Mucosa of rectum (tissue), 2 donors: Measurements from ENCODE around the gene IFNLR1.

ENCODE experiments used
- H3K27ac ChIP-seq, 2 donors: one replicate each; pipeline ENCODE4 v1.7.0; 2013; ENCODE audit warnings: inconsistent platforms in 2 of 2, low read depth in 2 of 2, low read length in 2 of 2
- H3K27me3 ChIP-seq, 2 donors: one replicate each; pipeline ENCODE4 v1.7.0; 2013; ENCODE audit warnings: low read length in 2 of 2; ENCODE audit not compliant: control insufficient read depth in 2 of 2, insufficient read depth in 2 of 2
- H3K36me3 ChIP-seq, 2 donors: one replicate each; pipeline ENCODE4 v1.7.0; 2013; ENCODE audit warnings: low read length in 2 of 2; ENCODE audit not compliant: control insufficient read depth in 2 of 2, insufficient read depth in 2 of 2
- H3K4me1 ChIP-seq, 2 donors: one replicate each; pipeline ENCODE4 v1.7.0; 2013; ENCODE audit warnings: low read length in 2 of 2, mild to moderate bottlenecking in 1 of 2; ENCODE audit not compliant: control insufficient read depth in 2 of 2, insufficient read depth in 2 of 2
- H3K4me3 ChIP-seq, 2 donors: one replicate each; pipeline ENCODE4 v1.7.0; 2013; ENCODE audit warnings: low read length in 2 of 2
- H3K9ac ChIP-seq, 2 donors: one replicate each; pipeline ENCODE4 v1.7.0; 2013; ENCODE audit warnings: low read length in 2 of 2, low read depth in 1 of 2, mild to moderate bottlenecking in 1 of 2
- H3K9me3 ChIP-seq, 2 donors: one replicate each; pipeline ENCODE4 v1.7.0; 2013; ENCODE audit warnings: low read length in 2 of 2; ENCODE audit not compliant: control insufficient read depth in 2 of 2
- donor health status: healthy.
- donor health status: Normal muscosa, but diverticular disease.

Gene IFNLR1

GRCh38 chr1:24118410-24119242 is 68.5 kb downstream of the IFNLR1 start:
- peak overlapping the region in 1 of 2 donors; percentile 61 for H3K9ac ChIP-seq
- H3K9me3 ChIP-seq, result no peaks in the 10 kb centered on the region
- H3K4me3 ChIP-seq, result no peak overlapping the region

GRCh38 chr1:24117722-24118409 is 69.2 kb downstream of the IFNLR1 start:
- H3K4me3 ChIP-seq, result no peak overlapping the region
- H3K9ac ChIP-seq, result peak overlapping the region in 1 of 2 donors; percentile 38
- peaks cover 23 to 51% of the 10 kb centered on the region in 2 donors for H3K4me1 ChIP-seq
- H3K9me3 ChIP-seq, result no peaks in the 10 kb centered on the region
- H3K27me3 ChIP-seq, result no peaks in the 10 kb centered on the region
- no peaks in the 10 kb centered on the region for H3K36me3 ChIP-seq
- peak overlapping the region; percentile 87 to 90 for H3K27ac ChIP-seq

More at GRCh38 chr1:24118410-24119242, 68.5 kb downstream of the IFNLR1 start:
- H3K27ac ChIP-seq, result peak overlapping the region; percentile 87 to 90
- no peaks in the 10 kb centered on the region for H3K36me3 ChIP-seq
- H3K27me3 ChIP-seq, result no peaks in the 10 kb centered on the region
- peaks cover 23 to 45% of the 10 kb centered on the region in 2 donors for H3K4me1 ChIP-seq

GRCh38 chr1:24117132-24117531 is 70.0 kb downstream of the IFNLR1 start:
- Histone ChIP-seq H3K9ac (no peak overlapping the region), H3K36me3 (no peaks in the 10 kb centered on the region), H3K4me1 (peaks cover 30 to 58% of the 10 kb centered on the region in 2 donors), H3K27me3 (peaks cover 0 to 2% of the 10 kb centered on the region in 2 donors), H3K4me3 (no peak overlapping the region), H3K27ac (peak overlapping the region; percentile 87 to 90), H3K9me3 (no peaks in the 10 kb centered on the region)

- Histone ChIP-seq H3K27me3 (peaks cover 0 to 2% of the 10 kb centered on the region in 2 donors), H3K9me3 (no peaks in the 10 kb centered on the region), H3K4me1 (peaks cover 22 to 43% of the 10 kb centered on the region in 2 donors), H3K4me3 (no peak overlapping the region), H3K36me3 (no peaks in the 10 kb centered on the region), H3K9ac (no peak overlapping the region), H3K27ac (no peak overlapping the region)
Observed at GRCh38 chr1:24114753-24115152, 72.3 kb downstream of the IFNLR1 start.

- H3K27ac ChIP-seq, result no peak overlapping the region
Observed at GRCh38 chr1:24113641-24114033, 73.5 kb downstream of the IFNLR1 start.

GRCh38 chr1:24111996-24112779 is 74.9 kb downstream of the IFNLR1 start, which contains the start of gene MYOM3:
Gene MYOM3 (minus strand): TSS chr1:24112135. CDS start chr1:24108636, 3,499 bp downstream.
- H3K27me3 ChIP-seq, result peaks cover 0 to 2% of the 10 kb centered on the region in 2 donors
- H3K9me3 ChIP-seq, result no peaks in the 10 kb centered on the region
- no peaks in the 10 kb centered on the region for H3K36me3 ChIP-seq
- H3K4me3 ChIP-seq, result peak within 1 kb of the TSS; percentile 59 to 62
- H3K9ac ChIP-seq, result peak within 1 kb of the TSS in 1 of 2 donors; percentile 45
- H3K4me1 ChIP-seq, result peaks cover 19 to 35% of the 10 kb centered on the region in 2 donors
- H3K27ac ChIP-seq, result no peak within 1 kb of the TSS

More at GRCh38 chr1:24113641-24114033, 73.5 kb downstream of the IFNLR1 start:
- Histone ChIP-seq H3K27me3 (peaks cover 0 to 2% of the 10 kb centered on the region in 2 donors), H3K9ac (no peak overlapping the region), H3K4me3 (no peak overlapping the region), H3K4me1 (peaks cover 13 to 36% of the 10 kb centered on the region in 2 donors), H3K9me3 (no peaks in the 10 kb centered on the region), H3K36me3 (no peaks in the 10 kb centered on the region)

GRCh38 chr1:24111262-24111995 is 75.7 kb downstream of the IFNLR1 start:
- H3K4me3 ChIP-seq, result no peak overlapping the region
- H3K27me3 ChIP-seq, result peaks cover 0 to 2% of the 10 kb centered on the region in 2 donors
- H3K27ac ChIP-seq, result no peak overlapping the region
- no peak overlapping the region for H3K9ac ChIP-seq
- no peaks in the 10 kb centered on the region for H3K9me3 ChIP-seq
- H3K4me1 ChIP-seq, result peaks cover 19 to 30% of the 10 kb centered on the region in 2 donors
- no peaks in the 10 kb centered on the region for H3K36me3 ChIP-seq

GRCh38 chr1:24110642-24111261 is 76.3 kb downstream of the IFNLR1 start:
- no peak overlapping the region for H3K9ac ChIP-seq
- H3K9me3 ChIP-seq, result no peaks in the 10 kb centered on the region
- no peak overlapping the region for H3K4me3 ChIP-seq
- H3K36me3 ChIP-seq, result no peaks in the 10 kb centered on the region
- H3K27ac ChIP-seq, result no peak overlapping the region
- H3K27me3 ChIP-seq, result peaks cover 0 to 2% of the 10 kb centered on the region in 2 donors
- H3K4me1 ChIP-seq, result peaks cover 19 to 34% of the 10 kb centered on the region in 2 donors
